ENCODE results near the gene IL1RAPL2.
"Not testable (repeated sequence)": the region's sequence is repeated elsewhere in the genome, so short reads cannot be mapped to it uniquely, and the experiment has no call there.

The IL1RAPL2 gene

GRCh38 chrX:104665691-104666090, 99.7 kb downstream of the IL1RAPL2 start:
- no peak for TF ChIP-seq CTCF (IDR thresholded peaks at IDR 0.05; ENCODE audit: low read depth, low read length)
- no peak for TF ChIP-seq EZH2phosphoT487 (IDR thresholded peaks at IDR 0.05; ENCODE audit: low read depth)

GRCh38 chrX:104668550-104668949, 102.6 kb downstream of the IL1RAPL2 start:
- peak; percentile 35 for TF ChIP-seq CTCF (IDR thresholded peaks at IDR 0.05; ENCODE audit: low read depth, low read length)
- TF ChIP-seq EZH2phosphoT487 (IDR thresholded peaks at IDR 0.05; ENCODE audit: low read depth), result no peak
- Histone ChIP-seq H2AFZ (ENCODE audit: low read depth, low read length) (no peak overlapping the region), H3K79me2 (ENCODE audit: low read length) (no peaks in the 10 kb centered on the region), H3K36me3 (replicated peaks; ENCODE audit: low read depth, low read length) (no peaks in the 10 kb centered on the region), H4K20me1 (ENCODE audit: insufficient read depth, low read length) (no peaks in the 10 kb centered on the region), H3K27ac (ENCODE audit: low read length) (no peak overlapping the region), H3K27me3 (ENCODE audit: low read depth, low read length) (no peaks in the 10 kb centered on the region), H3K4me1 (ENCODE audit: low read length) (no peaks in the 10 kb centered on the region), H3K4me2 (ENCODE audit: low read length) (peak overlapping the region; percentile 24; the same call in 1 of the 2 replicates), H3K9ac (ENCODE audit: low read length) (no peak overlapping the region), H3K9me3 (ENCODE audit: insufficient read depth, low read length) (no peaks in the 10 kb centered on the region), H3K4me3 (ENCODE audit: low read length) (no peak overlapping the region)

More at GRCh38 chrX:104665691-104666090, 99.7 kb downstream of the IL1RAPL2 start:
- Histone ChIP-seq H3K27ac (ENCODE audit: low read length) (no peak overlapping the region), H3K4me2 (ENCODE audit: low read length) (no peak overlapping the region), H3K4me3 (ENCODE audit: low read length) (no peak overlapping the region), H3K79me2 (ENCODE audit: low read length) (no peaks in the 10 kb centered on the region), H3K9ac (ENCODE audit: low read length) (no peak overlapping the region), H3K36me3 (replicated peaks; ENCODE audit: low read depth, low read length) (no peaks in the 10 kb centered on the region), H2AFZ (ENCODE audit: low read depth, low read length) (no peak overlapping the region), H3K9me3 (ENCODE audit: insufficient read depth, low read length) (no peaks in the 10 kb centered on the region), H4K20me1 (ENCODE audit: insufficient read depth, low read length) (no peaks in the 10 kb centered on the region), H3K4me1 (ENCODE audit: low read length) (no peaks in the 10 kb centered on the region), H3K27me3 (ENCODE audit: low read depth, low read length) (no peaks in the 10 kb centered on the region)

- no peak overlapping the region for H3K4me3 ChIP-seq (ENCODE audit: low read length)
- H3K27me3 ChIP-seq (ENCODE audit: low read depth, low read length), result no peaks in the 10 kb centered on the region
- no peak overlapping the region for H3K9ac ChIP-seq (ENCODE audit: low read length)
- TF ChIP-seq CTCF (IDR thresholded peaks at IDR 0.05; ENCODE audit: low read depth, low read length), result no peak
- no peak for TF ChIP-seq EZH2phosphoT487 (IDR thresholded peaks at IDR 0.05; ENCODE audit: low read depth)
- no peaks in the 10 kb centered on the region for H3K79me2 ChIP-seq (ENCODE audit: low read length)
- no peak overlapping the region for H2AFZ ChIP-seq (ENCODE audit: low read depth, low read length)
- no peaks in the 10 kb centered on the region for H3K4me1 ChIP-seq (ENCODE audit: low read length)
- no peaks in the 10 kb centered on the region for H3K36me3 ChIP-seq (replicated peaks; ENCODE audit: low read depth, low read length)
- peak overlapping the region; percentile 24; the same call in 1 of the 2 replicates for H3K4me2 ChIP-seq (ENCODE audit: low read length)
- H3K27ac ChIP-seq (ENCODE audit: low read length), result no peak overlapping the region
- H3K9me3 ChIP-seq (ENCODE audit: insufficient read depth, low read length), result no peaks in the 10 kb centered on the region
- H4K20me1 ChIP-seq (ENCODE audit: insufficient read depth, low read length), result no peaks in the 10 kb centered on the region
Observed at GRCh38 chrX:104669063-104669462, 103.1 kb downstream of the IL1RAPL2 start.

- TF ChIP-seq EZH2phosphoT487 (IDR thresholded peaks at IDR 0.05; ENCODE audit: low read depth), result no peak
- no peak for TF ChIP-seq CTCF (IDR thresholded peaks at IDR 0.05; ENCODE audit: low read depth, low read length)
- H3K4me1 ChIP-seq (ENCODE audit: low read length), result no peaks in the 10 kb centered on the region
- no peak overlapping the region for H3K27ac ChIP-seq (ENCODE audit: low read length)
- no peak overlapping the region for H3K9ac ChIP-seq (ENCODE audit: low read length)
- no peaks in the 10 kb centered on the region for H3K36me3 ChIP-seq (replicated peaks; ENCODE audit: low read depth, low read length)
- no peaks in the 10 kb centered on the region for H3K79me2 ChIP-seq (ENCODE audit: low read length)
- H3K4me2 ChIP-seq (ENCODE audit: low read length), result no peak overlapping the region
- no peak overlapping the region for H3K4me3 ChIP-seq (ENCODE audit: low read length)
- no peaks in the 10 kb centered on the region for H3K9me3 ChIP-seq (ENCODE audit: insufficient read depth, low read length)
- H2AFZ ChIP-seq (ENCODE audit: low read depth, low read length), result no peak overlapping the region
- H4K20me1 ChIP-seq (ENCODE audit: insufficient read depth, low read length), result no peaks in the 10 kb centered on the region
- H3K27me3 ChIP-seq (ENCODE audit: low read depth, low read length), result no peaks in the 10 kb centered on the region
Observed at GRCh38 chrX:104670051-104670450, 104.1 kb downstream of the IL1RAPL2 start.

GRCh38 chrX:104677517-104677916, 111.5 kb downstream of the IL1RAPL2 start:
- not testable (repeated sequence) for H4K20me1 ChIP-seq (ENCODE audit: insufficient read depth, low read length); H3K4me1 ChIP-seq (ENCODE audit: low read length); H3K27ac ChIP-seq (ENCODE audit: low read length); H3K27me3 ChIP-seq (ENCODE audit: low read depth, low read length); H3K4me2 ChIP-seq (ENCODE audit: low read length); H3K4me3 ChIP-seq (ENCODE audit: low read length); H2AFZ ChIP-seq (ENCODE audit: low read depth, low read length); H3K36me3 ChIP-seq (replicated peaks; ENCODE audit: low read depth, low read length); H3K9ac ChIP-seq (ENCODE audit: low read length); H3K9me3 ChIP-seq (ENCODE audit: insufficient read depth, low read length); H3K79me2 ChIP-seq (ENCODE audit: low read length)

All from OCI-LY3 (cell line).